Thyroid gland (tissue), 4 donors: ENCODE data around the gene LMO7. TPM values are rescaled to one million over a fixed set of nuclear protein-coding genes. Genes with fewer than 3 reads are reported as not detected.

Source experiments
- DNase-seq, 2 donors: peaks; one replicate each; pipeline ENCODE4 v3.0.0-alpha.2; 2019
- H3K27ac ChIP-seq, 3 donors: fragments of 200-600 bp; sonication (generic); 1 replicate in 2 of 3; 2 replicates in 1 of 3; pipeline ENCODE4 v1.5.1; 2016 to 2019; ENCODE audit warnings: mild to moderate bottlenecking in 1 of 3, moderate library complexity in 1 of 3
- H3K27me3 ChIP-seq: fragments of 200-600 bp; sonication (generic); one replicate; pipeline ENCODE4 v1.5.1; 2019
- H3K36me3 ChIP-seq, 2 donors: fragments of 200-600 bp; sonication (generic); one replicate each; pipeline ENCODE4 v1.5.1; 2016 to 2019
- H3K4me1 ChIP-seq, 2 donors: fragments of 200-600 bp; sonication (generic); one replicate each; pipeline ENCODE4 v1.5.1; 2017 to 2019
- H3K4me3 ChIP-seq, 3 donors: fragments of 200-600 bp; sonication (generic); replicated peaks in 1 of 3; 1 replicate in 2 of 3; 2 replicates in 1 of 3; pipeline ENCODE4 v1.5.1; 2016; ENCODE audit warnings: mild to moderate bottlenecking in 1 of 3
- H3K9me3 ChIP-seq: fragments of 200-600 bp; sonication (generic); one replicate; pipeline ENCODE4 v1.5.1; 2017
- POLR2A ChIP-seq, 2 donors: fragments of 450-650 bp; IDR thresholded peaks; one replicate each; pipeline ENCODE4 v1.6.1; 2017; ENCODE audit warnings: antibody characterized with exemption in 2 of 2, mild to moderate bottlenecking in 2 of 2, moderate library complexity in 1 of 2
- WGBS, 2 donors: methylation state at CpG; one replicate each; pipeline ENCODE4 v1.1.5; 2017; 5-methylcytosine and 5-hydroxymethylcytosine counted together
- intact Hi-C: fragments of 100-400 bp; cut with DNase I; formaldehyde crosslinking; loops from one replicate; pipeline ENCODE4 v1.15.1; 2023
- total RNA-seq, 4 donors: library from RNA; depleted of rRNA; stranded (reverse); fragments of >200 nt; gene quantifications; one replicate each; pipeline ENCODE4 v1.2.3, GENCODE V29; 2016
- TF ChIP-seq, protein P1 (sequence below), 6 experiments: fragments of 200-600 bp in 3 of 6; fragments of 450-650 bp in 3 of 6; sonication (generic) in 3 of 6; IDR thresholded peaks; one replicate each; pipeline ENCODE4 v1.5.1; 2016 to 2019; ENCODE audit warnings: antibody characterized with exemption in 6 of 6, mild to moderate bottlenecking in 2 of 6, inconsistent platforms in 1 of 6, moderate library complexity in 1 of 6

Gene LMO7
- total RNA-seq, 4 donors from 2014 or later, result 129 to 218 (median 185) TPM

DNA sequence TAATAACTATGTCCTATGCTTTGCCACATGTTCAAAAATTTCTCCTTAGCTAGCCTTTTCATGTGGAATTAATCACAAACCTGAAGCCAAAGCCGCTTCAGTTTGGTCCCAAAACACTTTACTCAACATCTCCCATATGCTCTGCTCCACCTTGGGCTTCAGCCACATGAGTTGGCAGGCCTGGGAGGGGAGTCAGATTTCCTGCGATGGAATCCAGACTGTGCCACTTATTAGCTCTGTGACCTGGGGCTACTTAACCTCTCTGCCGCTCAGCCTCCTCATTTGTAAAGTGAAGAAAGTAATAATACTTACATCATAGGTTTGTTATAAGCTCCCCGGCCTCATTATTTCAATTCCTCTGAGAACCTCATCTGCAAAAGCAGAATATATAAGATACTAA is 272.0 kb downstream of the LMO7 start:
- H3K4me1 ChIP-seq, result no peaks in the 10 kb centered on the region
- H3K27me3 ChIP-seq, result no peaks in the 10 kb centered on the region
- intact Hi-C loops, result no loop called here
- H3K36me3 ChIP-seq, result no peaks in the 10 kb centered on the region
- H3K27ac ChIP-seq, result no peak overlapping the region
- no peak for TF ChIP-seq POLR2A (IDR thresholded peaks at IDR 0.05)
- TF ChIP-seq, protein P1, sequence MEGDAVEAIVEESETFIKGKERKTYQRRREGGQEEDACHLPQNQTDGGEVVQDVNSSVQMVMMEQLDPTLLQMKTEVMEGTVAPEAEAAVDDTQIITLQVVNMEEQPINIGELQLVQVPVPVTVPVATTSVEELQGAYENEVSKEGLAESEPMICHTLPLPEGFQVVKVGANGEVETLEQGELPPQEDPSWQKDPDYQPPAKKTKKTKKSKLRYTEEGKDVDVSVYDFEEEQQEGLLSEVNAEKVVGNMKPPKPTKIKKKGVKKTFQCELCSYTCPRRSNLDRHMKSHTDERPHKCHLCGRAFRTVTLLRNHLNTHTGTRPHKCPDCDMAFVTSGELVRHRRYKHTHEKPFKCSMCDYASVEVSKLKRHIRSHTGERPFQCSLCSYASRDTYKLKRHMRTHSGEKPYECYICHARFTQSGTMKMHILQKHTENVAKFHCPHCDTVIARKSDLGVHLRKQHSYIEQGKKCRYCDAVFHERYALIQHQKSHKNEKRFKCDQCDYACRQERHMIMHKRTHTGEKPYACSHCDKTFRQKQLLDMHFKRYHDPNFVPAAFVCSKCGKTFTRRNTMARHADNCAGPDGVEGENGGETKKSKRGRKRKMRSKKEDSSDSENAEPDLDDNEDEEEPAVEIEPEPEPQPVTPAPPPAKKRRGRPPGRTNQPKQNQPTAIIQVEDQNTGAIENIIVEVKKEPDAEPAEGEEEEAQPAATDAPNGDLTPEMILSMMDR (IDR thresholded peaks at IDR 0.05), result no peak
- peak; percentile 29 to 66 for DNase-seq
- H3K4me3 ChIP-seq, result no peak overlapping the region
- H3K9me3 ChIP-seq, result no peaks in the 10 kb centered on the region
- 43 to 54% methylated on average over 4 of the region's 4 CpGs for WGBS, 2 donors

Other genes with a start within 250 kb of the LMO7 start
- gene TBC1D4, start 154.2 kb upstream of the LMO7 start, total RNA-seq, result 10 to 100 TPM; 42.5 to 72.6 (median 70.6) TPM
- gene COMMD6, start 98.5 kb upstream of the LMO7 start, total RNA-seq, result 1,000 to 10,000 TPM in 1 of 4 donors, 100 to 1,000 TPM in 1, 10 to 100 TPM in 2; 84.6 to 1,117 (median 185) TPM
- gene UCHL3, start 86.5 kb upstream of the LMO7 start, total RNA-seq, result 10 to 100 TPM; 42.8 to 84.3 (median 58.4) TPM